Activated CD4-positive, alpha-beta T cell treated with anti-CD3 and anti-CD28 coated beads, Interleukin-2, Interleukin-6, amounts not matched to agents 100 ng/mL and 50 ng/mL, durations not matched to agents 16 hours and 8 hours (primary cell): ENCODE results near the gene PLCB1.

ENCODE experiments used
- DNase-seq: peaks from one replicate; pipeline ENCODE4 v3.0.0-alpha.2; 2020

The PLCB1 gene

DNA sequence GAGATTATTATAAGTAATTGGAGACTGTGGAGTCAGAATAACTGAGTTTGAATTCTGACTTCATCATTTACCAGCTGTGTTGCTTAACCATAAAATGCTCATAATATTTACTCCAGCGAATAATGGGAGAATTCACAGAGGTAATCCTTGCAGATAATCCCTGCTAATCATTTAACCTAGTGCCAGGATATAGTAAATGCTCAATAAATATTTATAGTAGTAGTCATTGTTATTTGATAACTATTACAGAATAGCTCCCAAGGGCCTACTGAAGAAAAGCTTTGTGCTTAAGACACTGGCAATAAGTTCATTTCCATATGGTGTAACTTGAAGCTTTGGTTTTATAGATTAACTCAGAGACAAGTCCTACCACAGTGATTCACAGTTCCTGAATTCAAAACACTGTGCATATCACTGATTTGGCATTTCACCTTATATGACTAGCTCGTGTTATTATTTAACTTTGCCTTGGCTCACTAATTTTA is 728.0 kb downstream of the PLCB1 start:
- DNase-seq: no peak

DNA sequence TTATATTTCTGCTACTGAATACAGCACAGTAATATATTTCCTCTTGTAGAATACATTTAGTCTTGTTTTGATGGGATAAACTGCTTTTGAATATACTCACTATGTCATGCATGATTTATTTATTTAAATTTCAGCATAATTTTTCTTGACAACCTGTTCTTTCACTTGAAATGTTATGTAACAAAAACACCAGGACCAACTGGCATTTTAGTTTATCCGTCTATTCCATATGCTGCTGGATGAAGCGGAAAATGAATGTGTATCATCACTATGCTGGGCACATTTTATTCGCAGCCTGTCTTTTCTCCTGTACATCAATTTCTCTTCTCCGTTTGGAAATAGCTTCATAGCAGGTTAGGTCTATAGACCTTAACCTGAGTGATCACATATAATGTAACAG is 730.0 kb downstream of the PLCB1 start:
- no peak for DNase-seq

DNA sequence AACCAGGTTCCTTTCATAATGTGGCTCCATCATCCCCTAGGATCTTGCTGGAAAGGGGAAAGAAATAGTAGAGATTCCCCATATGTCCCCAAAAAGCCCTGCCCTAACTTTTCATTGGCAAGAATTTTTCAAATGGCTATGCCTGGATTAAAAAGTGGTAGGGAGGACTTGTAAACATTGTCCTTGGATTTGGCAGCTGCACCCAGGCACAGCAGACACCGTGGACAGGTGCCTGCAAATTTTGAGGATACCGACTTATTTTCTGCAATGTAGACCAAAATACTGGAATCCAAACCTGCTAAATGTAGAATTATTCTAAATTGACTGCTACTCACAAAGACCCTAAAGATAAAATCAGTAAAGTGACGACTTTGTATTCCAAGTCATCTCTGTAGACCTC is 733.6 kb downstream of the PLCB1 start:
- DNase-seq: no peak

DNA sequence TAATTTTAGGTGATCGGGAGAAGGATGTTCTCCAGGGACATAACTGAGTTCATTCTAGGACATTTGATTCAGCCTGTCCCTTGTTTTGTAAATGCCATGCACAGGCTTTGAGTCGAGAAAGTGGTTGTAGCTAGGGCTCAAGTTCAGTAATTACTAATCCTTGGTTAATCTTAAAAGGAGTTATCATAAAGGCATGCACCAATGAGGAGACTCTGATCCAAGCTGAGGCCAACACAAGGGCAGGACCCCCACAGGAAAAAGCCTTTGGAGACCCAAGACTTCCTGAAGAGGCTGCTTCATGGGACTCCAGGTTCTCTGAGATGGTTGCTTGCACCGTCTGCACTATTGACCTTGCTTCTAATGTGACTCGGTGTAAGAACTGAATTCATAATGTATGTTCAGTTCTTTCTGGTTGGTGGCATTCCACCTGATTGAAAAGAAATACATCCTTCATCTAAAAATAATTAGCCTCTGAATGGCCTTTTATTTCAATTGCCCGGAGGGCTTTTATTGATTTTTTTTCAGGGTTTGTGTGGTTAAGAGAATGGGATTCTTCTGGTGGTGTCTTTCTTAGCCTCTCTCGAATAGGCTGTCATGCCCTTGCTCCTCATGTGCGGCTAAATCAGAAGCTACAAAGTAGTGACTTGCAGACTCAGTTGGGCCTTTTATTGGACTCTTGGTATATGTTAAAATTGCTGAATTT is 735.1 kb downstream of the PLCB1 start:
- no peak for DNase-seq

DNA sequence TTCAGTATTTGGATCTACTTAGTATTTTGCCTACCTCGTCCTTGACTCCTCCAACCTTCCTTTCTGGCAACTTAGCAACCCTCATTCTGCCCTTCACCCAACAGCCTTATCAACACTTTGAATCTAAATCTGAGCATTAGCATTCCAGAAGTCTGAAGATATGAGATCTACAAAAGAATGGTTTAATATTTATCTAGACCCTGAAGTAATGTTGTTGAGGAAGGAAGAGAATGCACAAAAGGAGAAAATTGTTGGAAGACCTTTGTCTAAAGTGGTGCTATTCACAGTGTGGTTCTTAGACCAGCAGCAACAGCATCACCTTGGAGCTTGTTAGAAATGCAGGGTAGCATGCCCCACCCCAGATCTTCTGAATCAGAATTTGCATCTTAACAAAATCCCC is 738.6 kb downstream of the PLCB1 start:
- no peak for DNase-seq

DNA sequence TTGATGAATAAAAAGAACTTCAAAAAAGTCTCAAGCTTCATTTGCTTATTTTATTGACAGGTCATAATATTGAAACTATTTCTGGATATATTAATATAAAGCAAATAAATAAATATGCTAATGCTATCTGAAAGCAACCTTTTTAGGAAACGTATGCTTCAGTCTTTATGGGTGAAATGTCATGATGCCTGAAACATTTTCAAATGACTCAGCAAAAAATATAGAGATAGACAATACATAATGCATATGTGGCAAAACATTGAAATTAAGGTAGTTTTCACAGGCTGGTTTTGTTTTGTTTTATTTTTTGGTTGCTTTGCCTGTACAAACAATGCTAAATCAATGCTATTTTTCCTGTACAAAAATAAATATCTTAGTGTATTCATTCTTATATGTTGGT is 742.4 kb downstream of the PLCB1 start:
- DNase-seq: no peak

DNA sequence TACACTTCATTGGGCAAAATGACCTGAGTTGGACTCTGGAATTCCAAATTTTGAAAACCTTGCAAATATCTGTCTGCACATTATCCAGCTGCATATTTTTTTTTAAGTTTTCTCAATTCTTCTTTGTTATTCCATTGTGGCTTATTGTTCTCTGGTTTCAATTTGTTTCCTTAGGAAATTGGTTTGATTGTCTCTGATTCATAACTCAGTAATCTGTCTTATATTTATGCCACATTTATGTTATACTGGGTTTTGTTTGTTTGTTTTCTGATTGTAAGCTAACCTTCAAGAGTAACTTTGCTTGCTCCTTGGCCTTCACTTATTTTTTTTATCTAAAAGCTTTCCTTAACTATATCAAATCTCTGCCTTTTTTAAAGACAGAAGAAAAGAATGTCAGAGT is 743.5 kb downstream of the PLCB1 start:
- no peak for DNase-seq

DNA sequence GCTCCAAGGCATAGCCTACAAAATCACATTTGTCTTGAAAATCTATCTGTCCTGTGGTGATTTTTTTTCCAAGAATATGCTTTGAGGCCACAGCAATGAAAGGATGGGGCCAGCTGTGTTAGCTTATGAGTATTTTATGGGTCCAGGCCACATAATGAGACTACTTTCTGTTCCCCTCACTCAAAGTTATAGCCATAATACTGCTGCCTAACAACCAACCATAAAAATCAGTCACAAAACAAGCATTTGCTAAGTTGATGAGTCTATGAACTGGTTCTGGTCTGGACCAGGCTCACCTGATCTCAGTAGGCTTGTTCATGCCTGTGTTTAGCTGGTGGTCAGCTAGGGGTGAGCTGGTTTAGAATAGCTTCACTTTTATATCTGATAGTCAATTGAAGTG is 744.3 kb downstream of the PLCB1 start:
- no peak for DNase-seq

DNA sequence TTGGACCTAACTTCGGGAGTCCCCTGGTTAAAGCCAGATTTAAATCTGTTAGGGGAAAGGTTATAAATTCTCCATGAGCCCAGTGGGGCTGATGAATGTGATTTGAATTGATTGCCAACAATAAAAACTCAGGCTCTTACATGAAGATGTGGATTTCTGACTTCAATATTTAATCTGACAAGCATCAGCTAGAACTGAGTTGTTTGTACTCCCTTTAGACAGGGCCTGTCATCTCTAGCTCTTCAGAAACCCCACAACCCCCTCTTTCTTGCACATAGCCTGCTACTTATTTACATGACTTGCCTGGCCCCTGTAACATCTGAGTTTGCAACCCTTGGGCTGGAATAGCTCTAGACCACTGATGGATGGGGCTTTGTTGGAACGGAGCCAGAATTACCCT is 745.2 kb downstream of the PLCB1 start:
- no peak for DNase-seq

DNA sequence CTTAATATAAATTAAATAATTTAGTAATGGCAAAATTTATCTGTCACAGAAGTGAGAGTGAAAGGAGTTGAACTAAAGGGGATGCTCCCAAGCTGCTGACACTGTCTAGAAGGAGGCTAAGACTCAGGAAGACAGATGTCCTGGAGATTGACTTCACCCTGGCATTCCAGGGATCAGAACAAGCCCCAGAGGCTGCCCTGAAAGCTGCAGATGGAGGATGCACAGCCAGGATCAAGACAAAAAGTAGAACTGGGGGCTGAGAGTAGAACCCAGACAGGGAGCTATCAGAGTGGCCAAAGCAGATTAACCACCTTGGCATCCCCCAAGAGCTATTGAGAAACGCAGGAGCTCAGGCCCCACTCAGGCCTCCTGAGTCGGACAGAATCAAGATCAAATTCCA is 747.6 kb downstream of the PLCB1 start:
- DNase-seq: no peak

DNA sequence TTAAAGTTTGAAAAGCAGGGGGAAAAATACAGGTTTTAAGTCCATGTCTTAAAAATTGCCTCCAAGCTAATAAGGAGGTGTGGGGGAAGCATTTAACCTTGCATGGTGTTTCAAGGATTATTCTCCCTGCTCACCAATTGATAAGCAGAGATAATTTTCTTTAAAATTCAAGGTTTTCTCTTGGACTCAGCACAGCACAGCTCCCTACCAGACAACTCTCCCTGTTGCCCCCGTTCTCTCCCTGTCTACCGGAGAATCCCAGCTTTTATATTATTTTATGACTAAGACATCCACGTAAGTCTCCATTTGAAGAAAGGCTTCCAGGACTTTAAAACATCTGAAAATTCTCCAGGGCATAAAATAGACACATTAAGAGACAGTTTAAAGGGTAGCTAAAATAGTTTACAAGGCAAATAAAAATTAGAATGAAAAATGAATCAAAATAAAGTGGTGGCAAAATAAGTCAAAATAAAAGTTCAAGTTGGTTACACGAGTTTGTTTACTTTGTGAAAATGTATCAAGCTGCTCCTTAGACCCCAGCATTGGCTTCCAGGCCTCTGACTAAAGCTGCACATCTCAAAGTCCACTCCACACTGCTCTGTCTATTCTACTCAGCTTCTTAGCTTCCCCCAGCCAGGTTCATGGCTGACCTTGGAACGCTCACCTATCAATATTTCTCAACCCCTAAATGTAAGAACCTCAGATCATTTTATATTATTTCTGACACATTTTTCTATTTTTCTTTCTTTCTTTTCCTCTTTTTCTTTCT is 748.2 kb downstream of the PLCB1 start:
- DNase-seq: no peak

DNA sequence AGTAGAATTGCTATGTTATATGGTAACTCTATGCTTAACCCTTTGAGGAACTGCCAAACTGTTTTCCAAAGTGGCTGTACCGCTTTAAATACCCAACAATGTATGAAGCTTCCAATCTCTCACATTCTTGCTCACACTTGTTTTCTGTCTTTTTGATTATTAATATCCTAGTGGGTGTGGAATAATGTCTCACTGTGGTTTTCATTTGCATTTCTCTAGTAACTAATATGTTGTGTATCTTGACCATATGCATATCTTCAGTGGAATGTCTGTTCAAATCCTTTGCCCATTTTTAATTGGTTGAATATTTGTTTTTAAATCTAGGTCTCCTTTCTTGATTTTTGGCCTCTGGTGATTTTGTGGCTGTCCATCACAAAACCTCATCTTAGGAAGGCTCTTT is 759.0 kb downstream of the PLCB1 start:
- DNase-seq: no peak

DNA sequence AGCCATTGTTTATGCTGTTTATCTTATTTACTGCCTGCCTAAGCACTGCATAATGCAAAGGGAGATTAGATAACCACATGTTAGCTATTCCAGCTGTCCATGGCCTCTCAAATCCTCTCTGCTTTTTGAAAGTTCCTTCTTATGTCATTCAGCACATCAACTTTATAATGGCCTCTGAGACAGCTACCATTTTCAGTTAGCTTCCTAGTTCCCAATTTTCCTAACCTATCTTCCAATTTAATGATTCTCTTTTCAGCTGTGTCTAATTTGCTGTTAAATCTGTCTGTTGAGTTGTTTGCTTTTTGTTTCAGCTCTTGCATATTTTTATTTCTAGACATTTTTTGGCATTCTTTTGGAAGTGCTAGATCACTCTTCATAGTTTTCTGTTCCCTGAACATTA is 763.4 kb downstream of the PLCB1 start:
- no peak for DNase-seq

DNA sequence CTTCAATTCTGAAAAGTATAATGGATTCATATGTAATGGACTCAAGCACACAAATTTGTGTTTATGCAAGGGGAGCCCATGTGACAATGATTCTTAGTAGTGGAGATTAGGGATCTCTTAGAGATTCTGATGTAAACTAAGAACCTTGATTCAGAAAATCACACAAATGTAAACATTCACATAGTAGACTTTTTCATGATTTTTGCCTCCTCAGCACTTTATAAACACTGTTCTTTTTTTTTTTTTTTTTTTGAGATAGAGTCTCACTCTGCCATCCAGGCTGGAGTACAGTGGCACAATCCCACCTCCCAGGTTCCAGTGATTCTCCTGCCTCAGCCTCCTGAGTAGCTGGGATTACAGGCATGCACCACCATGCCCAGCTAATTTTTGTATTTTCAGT is 766.8 kb downstream of the PLCB1 start:
- no peak for DNase-seq

DNA sequence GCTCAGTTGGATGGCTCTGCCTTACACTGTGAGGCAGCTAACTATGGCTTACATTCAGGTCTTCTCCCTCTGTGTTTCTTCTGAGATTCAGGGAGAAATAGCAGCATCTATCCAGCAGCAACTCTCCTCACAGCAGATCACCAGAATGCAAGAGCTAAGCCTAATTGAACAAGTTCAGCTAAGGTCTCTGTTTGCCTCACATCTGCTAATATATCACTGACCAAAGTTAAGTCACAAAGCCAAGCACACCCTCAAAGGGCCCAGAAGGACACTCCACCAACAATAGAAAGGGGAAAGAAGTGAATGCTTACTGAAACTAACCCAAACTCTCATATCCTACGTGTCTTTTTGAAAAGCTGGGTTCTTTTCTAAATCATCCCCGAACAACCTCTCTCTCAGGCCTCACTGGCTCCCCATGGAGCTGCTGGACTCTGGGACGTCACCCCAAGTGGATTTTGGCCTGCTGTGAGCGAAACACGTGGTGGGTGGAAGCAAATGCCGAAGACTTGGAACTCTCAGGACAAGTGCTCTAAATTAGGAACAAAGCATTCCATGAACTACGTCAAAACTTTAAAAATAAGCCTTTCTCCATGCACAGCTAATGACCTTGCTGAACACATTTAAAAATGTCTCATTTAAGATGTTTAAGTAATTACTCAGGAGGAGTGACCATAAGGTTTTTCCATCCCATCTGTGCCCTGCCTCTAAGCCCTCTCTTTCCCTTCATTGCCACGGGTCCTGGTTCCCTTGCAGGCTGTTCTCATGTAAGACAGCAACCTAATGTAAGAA is 769.4 kb downstream of the PLCB1 start:
- no peak for DNase-seq

DNA sequence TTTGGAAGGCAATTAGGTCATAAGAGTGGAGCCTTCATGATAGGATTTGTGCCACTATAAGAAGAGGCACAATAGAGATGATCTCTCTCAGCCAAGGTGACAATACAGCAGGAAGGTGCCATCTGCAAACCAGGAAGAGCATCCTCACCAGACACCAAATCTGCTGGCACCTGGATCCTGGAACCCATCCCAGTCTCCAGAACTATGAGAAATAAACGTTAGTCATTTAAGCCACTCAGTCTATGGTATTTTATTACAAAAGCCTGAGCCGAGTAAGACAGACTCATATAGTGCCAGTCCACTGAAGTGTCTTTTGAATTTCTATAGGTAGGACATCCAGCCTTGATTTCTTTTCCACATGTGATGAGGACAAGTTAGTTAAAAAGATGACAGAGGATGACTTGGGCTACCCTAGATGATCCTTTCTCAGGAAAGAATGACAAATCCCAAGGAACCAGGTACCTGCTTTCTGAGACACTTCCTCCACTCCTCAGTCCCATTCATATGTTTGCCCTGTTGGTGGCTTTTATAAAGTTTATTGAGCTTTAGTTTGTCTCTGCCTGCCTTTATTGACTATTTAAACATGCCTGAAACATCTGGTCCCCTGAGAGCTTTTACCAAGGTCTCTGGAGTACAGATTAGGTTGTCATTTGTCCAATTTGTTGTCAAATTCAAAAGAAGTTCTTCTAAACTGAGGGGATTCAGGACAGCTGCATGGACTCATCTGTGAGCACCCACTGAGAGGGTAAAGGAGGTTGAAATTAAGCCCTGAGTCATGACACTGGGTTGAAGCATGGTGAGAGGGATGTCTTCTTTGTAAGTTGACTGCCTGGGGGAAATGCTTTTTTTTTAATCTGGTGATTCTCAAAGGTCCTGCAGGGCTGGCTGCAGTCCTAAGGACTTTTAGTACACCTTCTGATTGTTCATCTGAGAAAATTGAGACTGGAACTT is 771.9 kb downstream of the PLCB1 start:
- DNase-seq: no peak

DNA sequence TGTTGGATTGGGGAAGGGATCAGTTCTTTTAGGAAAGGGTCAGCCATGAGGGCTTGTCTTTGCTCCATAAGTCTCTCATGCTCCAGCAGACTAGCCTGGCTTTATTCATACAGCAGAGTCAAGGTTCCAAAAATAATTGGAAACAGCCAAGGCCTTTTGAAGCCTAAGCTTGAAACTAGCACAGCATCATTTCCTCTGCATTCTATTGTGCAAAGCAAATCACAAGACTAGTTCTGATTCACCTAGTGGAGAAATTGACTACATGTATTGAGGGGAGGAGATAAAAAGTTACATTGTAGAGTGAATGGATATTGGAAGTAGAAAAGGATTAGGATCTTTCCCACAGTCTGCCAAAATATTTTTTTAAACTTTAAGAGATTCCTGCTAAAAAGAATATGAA is 777.5 kb downstream of the PLCB1 start:
- no peak for DNase-seq

DNA sequence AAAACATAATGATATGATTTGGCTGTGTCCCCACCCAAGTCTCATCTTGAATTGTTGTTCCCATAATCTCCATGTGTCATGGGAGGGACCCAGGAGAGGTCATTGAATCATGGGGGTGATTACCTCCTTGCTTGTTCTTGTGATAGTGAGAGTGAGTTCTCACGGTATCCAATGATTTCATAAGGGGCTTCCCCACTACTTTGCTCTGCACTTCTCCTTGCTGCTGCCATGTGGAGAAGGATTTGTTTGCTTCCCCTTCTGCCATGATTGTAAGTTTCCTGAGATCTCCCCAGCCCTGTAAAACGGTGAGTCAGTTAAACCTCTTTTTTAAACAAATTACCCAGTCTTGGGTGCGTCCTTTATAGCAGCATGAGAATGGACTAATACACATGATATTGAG is 780.0 kb downstream of the PLCB1 start:
- DNase-seq: no peak

DNA sequence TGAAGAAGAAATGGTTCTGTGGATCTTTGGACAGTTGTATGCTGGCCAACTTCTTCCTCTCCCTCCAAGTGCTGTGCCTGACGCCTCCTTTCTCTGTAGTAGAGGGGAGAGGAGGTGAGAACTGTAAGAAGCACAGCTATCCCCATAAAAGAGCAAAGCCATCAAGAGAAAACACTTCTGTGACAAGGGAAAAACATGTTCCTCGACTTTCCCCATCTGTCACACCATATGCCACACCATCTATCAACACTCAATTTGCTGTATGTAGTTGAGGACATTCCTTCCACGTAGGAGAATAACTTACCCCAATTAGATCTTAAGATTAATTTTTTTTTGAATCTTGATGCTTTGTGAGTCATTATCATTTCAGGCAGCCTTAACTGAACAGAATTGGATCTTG is 780.7 kb downstream of the PLCB1 start:
- no peak for DNase-seq

DNA sequence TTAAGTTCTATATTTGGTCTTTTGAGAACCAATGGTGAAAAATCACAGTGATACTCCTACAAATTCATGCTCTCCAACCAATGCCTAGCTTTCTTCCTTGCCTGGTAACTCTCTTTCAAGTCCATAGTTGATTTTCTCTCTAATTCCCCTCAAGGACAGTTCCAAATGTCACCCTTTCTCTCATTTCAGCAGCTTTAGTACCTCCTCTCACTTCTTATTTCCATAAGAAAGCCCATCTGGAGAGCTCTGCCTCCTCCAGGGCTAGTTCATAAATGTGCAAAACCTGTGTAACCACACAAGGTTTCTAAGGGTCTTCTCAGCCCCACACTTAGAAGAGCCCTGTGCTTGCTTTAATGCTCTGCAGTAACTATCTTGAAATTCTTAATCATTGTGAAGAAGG is 781.4 kb downstream of the PLCB1 start:
- DNase-seq: no peak

DNA sequence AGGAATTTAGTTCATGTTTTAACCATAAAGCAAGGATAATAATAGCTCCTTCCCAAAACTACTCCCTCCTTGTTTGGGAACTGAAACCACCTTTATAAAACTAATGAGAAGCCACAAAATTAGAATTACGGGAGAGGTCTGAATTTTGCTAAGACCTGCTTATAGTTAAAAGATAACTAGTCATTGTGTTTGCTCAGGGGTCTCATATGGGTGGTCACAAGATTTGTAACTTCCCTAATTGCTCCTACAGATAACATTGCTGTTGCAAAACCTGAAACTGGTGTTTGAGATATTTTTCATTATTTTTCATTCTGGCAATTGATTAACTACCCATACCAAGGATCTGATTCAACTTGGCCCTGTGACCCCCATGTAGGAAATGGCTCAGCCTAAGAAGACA is 782.4 kb downstream of the PLCB1 start:
- no peak for DNase-seq

DNA sequence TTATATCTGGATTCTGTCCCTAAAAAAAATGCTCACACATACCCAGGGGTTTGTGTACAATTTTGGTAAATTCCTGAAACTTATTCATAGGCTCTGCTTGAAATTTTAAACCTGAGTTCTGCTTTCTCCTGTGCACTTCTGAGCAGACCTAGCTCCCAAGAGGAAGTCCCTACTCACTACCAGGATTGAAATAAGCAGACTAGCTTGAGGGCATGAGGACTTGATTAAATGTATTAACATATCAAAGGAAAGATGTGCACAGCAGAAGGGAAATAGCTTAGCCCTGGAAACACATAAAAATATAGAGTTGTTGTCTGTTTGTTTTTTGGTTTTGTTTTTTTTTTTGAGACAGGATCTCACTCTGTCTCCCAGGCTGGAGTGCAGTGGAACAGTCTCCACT is 785.0 kb downstream of the PLCB1 start:
- no peak for DNase-seq

DNA sequence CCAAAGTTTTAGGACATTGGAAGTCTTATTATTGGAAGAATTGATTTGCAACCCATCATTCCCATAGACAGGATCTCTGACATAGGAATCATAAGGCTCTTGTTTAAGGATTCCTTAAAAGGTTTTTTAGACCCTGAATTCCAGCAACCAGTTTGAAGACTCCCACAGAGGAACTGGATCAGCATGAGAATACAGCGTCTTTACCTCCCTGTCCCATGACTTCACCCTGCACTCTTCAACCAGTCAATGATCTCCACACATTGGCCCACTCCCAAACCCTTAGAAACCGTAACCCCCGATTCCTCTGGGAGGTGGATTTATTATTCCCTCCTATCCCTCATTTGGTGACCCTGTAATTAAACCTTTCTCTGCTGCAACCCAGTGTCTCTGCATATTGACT is 786.1 kb downstream of the PLCB1 start:
- no peak for DNase-seq
